Naive thymus-derived CD8-positive, alpha-beta T cell (primary cell): Measurements from ENCODE around the gene CHI3L2. TPM values are rescaled to one million over a fixed set of nuclear protein-coding genes. Genes with fewer than 3 reads are reported as not detected.
A peak's percentile ranks its signal among the peaks of the same experiment; 100 is the strongest.

Experiments
- ATAC-seq, 2 donors: fragments of 150-1000 bp; cut with Tn5 transposase in 1 of 2; sonication (Bioruptor Pico), chemical (Tn5 transposase) in 1 of 2; 1 replicate in 1 of 2; 2 replicates in 1 of 2; pipeline ENCODE4 v1.10.0; 2021; ENCODE audit warnings: mild to moderate bottlenecking in 2 of 2, moderate library complexity in 2 of 2
- POLR2A ChIA-PET: fragments of 350-600 bp; sonication (Branson Sonifier 250); formaldehyde crosslinking; loops from one replicate; lab custom pipeline; 2021; ENCODE audit warnings: antibody characterized with exemption; lab: Charles Lee
- DNase-seq, 10 donors: peaks; one replicate each; pipeline versions ENCODE4 v3.0.0 to v3.0.0-alpha.2; 2020 to 2022
- H3K27ac Mint-ChIP-seq, 10 donors: one replicate each; pipeline ENCODE4 v1.8.0; 2020 to 2022; ENCODE audit warnings: mild to moderate bottlenecking in 10 of 10, mixed read lengths in 10 of 10, moderate library complexity in 4 of 10, inconsistent platforms in 1 of 10
- H3K27me3 Mint-ChIP-seq, 5 donors: one replicate each; pipeline ENCODE4 v1.8.0; 2021 to 2022; ENCODE audit warnings: mixed read lengths in 5 of 5
- H3K36me3 Mint-ChIP-seq, 3 donors: one replicate each; pipeline ENCODE4 v1.8.0; 2020 to 2022; ENCODE audit warnings: mixed read lengths in 3 of 3, mild to moderate bottlenecking in 2 of 3, inconsistent platforms in 1 of 3
- H3K4me1 Mint-ChIP-seq, 4 donors: one replicate each; pipeline ENCODE4 v1.8.0; 2021 to 2022; ENCODE audit warnings: mixed read lengths in 4 of 4
- H3K4me3 Mint-ChIP-seq, 10 donors: one replicate each; pipeline ENCODE4 v1.8.0; 2020 to 2022; ENCODE audit warnings: mild to moderate bottlenecking in 10 of 10, mixed read lengths in 10 of 10, moderate library complexity in 6 of 10, inconsistent platforms in 1 of 10
- H3K9me3 Mint-ChIP-seq, 9 donors: one replicate each; pipeline ENCODE4 v1.8.0; 2020 to 2022; ENCODE audit warnings: mixed read lengths in 9 of 9, mild to moderate bottlenecking in 3 of 9, inconsistent platforms in 1 of 9, moderate library complexity in 1 of 9
- polyA plus RNA-seq, 3 donors: library from polyadenylated mRNA; unstranded; fragments of 300-500 nt; fragmentation: Illumina TruSeq; gene quantifications; one replicate each; pipeline ENCODE4 v1.2.3, GENCODE V29; 2021
- total RNA-seq, 8 experiments: library from RNA in 2 of 8; stranded (reverse) in 2 of 8; gene quantifications; one replicate each; pipeline ENCODE4 v1.2.3 and lab custom pipeline; 2021 to 2026

Gene CHI3L2
- total and polyA plus RNA-seq, 5 experiments from 2014 or later = 5.7 to 69.0 (median 45.4) TPM

GRCh38 chr1:111202707-111203623, 24.5 kb upstream of the CHI3L2 start:
- no peaks in the 10 kb centered on the region for H3K27me3 Mint-ChIP-seq
- no peaks in the 10 kb centered on the region for H3K9me3 Mint-ChIP-seq
- peak overlapping the region; percentile 96 to 100 (median 99) for H3K4me3 Mint-ChIP-seq
- POLR2A ChIA-PET = interaction anchor here (0.6 to 20.0 kb wide), 8 partner anchors 7 to 453 kb away, joined by 3 to 1200 read pairs (median 6); partner anchors contain the start of genes CEPT1, CHI3L2 and DRAM2
- no peak for ATAC-seq
- H3K4me1 Mint-ChIP-seq = peaks cover 29 to 86% (median 64%) of the 10 kb centered on the region in 4 donors
- peak overlapping the region; percentile 89 to 99 (median 96) for H3K27ac Mint-ChIP-seq
- peaks cover 19 to 25% (median 22%) of the 10 kb centered on the region in 3 donors for H3K36me3 Mint-ChIP-seq
- DNase-seq = no peak

- Mint-ChIP-seq H3K27me3 (no peaks in the 10 kb centered on the region), H3K27ac (peak overlapping the region; percentile 89 to 99 (median 96)), H3K9me3 (no peaks in the 10 kb centered on the region), H3K36me3 (peaks cover 12 to 17% (median 14%) of the 10 kb centered on the region in 3 donors), H3K4me3 (peak overlapping the region; percentile 83 to 100 (median 99)), H3K4me1 (peaks cover 33 to 85% (median 71%) of the 10 kb centered on the region in 4 donors)
- POLR2A ChIA-PET = interaction anchor here (0.6 to 20.0 kb wide), 9 partner anchors 8 to 570 kb away, joined by 3 to 1200 read pairs (median 4); partner anchors contain the start of genes CEPT1, CHI3L2 and DRAM2
- ATAC-seq = peak; percentile 58 to 71
- peak; percentile 65 to 93 (median 82) for DNase-seq
Measured at GRCh38 chr1:111203681-111204200, 23.8 kb upstream of the CHI3L2 start.

DNA sequence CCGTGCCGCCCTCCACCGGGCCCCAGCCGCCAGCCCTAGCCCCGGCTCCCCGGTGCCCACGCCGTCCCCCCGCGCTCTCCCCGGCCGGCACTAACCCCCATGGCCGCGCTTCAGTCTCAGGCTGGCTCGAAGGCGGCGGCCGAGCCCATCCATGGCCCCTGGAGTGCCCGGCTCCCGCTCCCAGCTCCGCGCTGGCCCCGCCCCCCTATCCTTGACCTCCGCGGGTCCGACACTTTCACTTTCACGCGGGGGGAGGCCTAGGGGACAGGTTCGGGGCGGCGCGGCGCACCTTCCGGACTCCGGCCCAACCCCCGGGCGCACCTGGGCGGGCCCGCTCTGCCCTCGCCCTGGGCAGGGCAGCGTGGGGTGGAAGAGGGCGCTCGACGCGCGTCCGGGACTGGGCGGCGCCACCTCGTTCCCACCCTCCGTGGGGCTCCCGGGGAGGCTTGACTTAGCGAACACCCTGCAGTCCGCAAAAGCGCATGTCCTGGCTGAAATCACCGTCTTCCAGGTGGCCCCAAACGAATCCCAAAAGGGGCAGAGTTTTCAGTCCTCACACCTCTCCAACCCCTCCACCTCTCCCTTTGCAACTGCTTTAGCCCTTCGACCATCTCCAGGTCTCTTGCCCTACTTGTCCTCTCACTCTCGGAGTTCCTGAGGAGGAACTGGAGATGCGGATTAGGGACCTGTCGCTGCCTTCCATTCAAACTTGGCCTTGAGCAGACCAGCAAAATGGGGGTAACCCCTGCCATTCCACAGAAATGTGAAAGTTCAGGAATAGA, 23.1 kb upstream of the CHI3L2 start:
- peak; percentile 61 to 88 (median 74) for DNase-seq
- H3K4me1 Mint-ChIP-seq = peaks cover 35 to 89% (median 77%) of the 10 kb centered on the region in 4 donors
- peaks cover 5 to 12% (median 11%) of the 10 kb centered on the region in 3 donors for H3K36me3 Mint-ChIP-seq
- H3K4me3 Mint-ChIP-seq = peak overlapping the region; percentile 83 to 100 (median 99)
- peak; percentile 70 to 80 for ATAC-seq
- H3K9me3 Mint-ChIP-seq = no peaks in the 10 kb centered on the region
- H3K27ac Mint-ChIP-seq = peak overlapping the region; percentile 89 to 99 (median 96)
- POLR2A ChIA-PET = interaction anchor here (0.6 to 20.0 kb wide), 9 partner anchors 9 to 569 kb away, joined by 3 to 1200 read pairs (median 4); partner anchors contain the start of genes CEPT1, CHI3L2 and DRAM2
- H3K27me3 Mint-ChIP-seq = no peaks in the 10 kb centered on the region

DNA sequence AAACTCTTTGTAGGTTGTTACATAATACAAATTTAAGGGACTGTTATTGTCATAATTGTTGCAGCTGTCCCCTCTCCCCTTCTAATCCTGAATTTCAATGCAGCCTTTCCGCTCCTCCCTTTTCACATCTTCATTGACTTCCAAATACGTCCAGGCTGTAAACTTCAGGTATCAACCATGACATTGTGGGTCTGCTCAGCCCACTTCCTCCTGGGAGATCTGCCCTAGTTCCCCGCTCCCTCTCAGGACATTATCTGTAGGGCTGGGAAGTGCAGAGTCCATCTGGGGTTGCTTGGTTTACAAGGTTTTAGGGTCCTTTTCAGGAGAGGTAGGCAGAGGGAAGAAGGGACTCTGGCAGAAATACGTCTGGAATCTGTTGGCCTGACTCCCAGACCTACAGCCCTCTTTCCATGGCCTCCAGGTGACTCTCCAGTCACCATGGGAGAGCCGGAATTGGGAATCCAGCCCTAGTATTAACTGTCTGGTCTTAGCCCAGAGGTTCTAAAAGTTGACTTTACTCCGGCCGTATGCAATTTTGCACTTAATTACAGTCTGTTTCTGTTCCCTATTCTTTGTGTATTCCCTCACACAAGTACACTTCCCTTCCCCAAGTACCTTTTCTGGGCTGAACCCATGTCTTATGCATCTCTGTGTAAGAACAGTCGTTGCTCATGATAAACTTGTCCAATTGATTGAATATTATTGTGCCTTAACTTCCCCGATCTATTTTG, 22.4 kb upstream of the CHI3L2 start:
- Mint-ChIP-seq H3K27ac (peak overlapping the region; percentile 89 to 97 (median 96)), H3K27me3 (no peaks in the 10 kb centered on the region), H3K4me3 (peak overlapping the region; percentile 83 to 100 (median 98)), H3K9me3 (no peaks in the 10 kb centered on the region), H3K4me1 (peaks cover 38 to 89% (median 82%) of the 10 kb centered on the region in 4 donors), H3K36me3 (peaks cover 0 to 5% (median 4%) of the 10 kb centered on the region in 3 donors)
- DNase-seq = no peak
- no peak for ATAC-seq
- POLR2A ChIA-PET = interaction anchor here (1.3 to 20.0 kb wide), 3 partner anchors 15 to 272 kb away, joined by 4 to 1200 read pairs (median 221); partner anchors contain the start of gene CHI3L2

GRCh38 chr1:111205714-111206050, 21.8 kb upstream of the CHI3L2 start:
- peak overlapping the region in 9 of 10 donors; percentile 44 to 99 (median 96) for H3K4me3 Mint-ChIP-seq
- H3K27ac Mint-ChIP-seq = peak overlapping the region; percentile 89 to 97 (median 96)
- H3K27me3 Mint-ChIP-seq = no peaks in the 10 kb centered on the region
- no peaks in the 10 kb centered on the region for H3K9me3 Mint-ChIP-seq
- DNase-seq (no peak), ATAC-seq (no peak)
- POLR2A ChIA-PET = interaction anchor here (1.0 to 1.7 kb wide), 2 partner anchors 10 to 11 kb away, joined by 4 to 13 read pairs; no protein-coding TSS in a partner anchor
- no peaks in the 10 kb centered on the region for H3K36me3 Mint-ChIP-seq
- H3K4me1 Mint-ChIP-seq = peaks cover 39 to 89% (median 84%) of the 10 kb centered on the region in 4 donors

- ATAC-seq = no peak
- no peak for DNase-seq
- Mint-ChIP-seq H3K4me3 (no peak overlapping the region), H3K27me3 (no peaks in the 10 kb centered on the region), H3K36me3 (no peaks in the 10 kb centered on the region), H3K4me1 (peaks cover 43 to 88% (median 83%) of the 10 kb centered on the region in 4 donors), H3K9me3 (no peaks in the 10 kb centered on the region), H3K27ac (peak overlapping the region in 8 of 10 donors; percentile 6 to 97 (median 24))
- POLR2A ChIA-PET = interaction anchor here (0.6 to 23.4 kb wide), 3 partner anchors 9 to 14 kb away, joined by 3 to 1200 read pairs (median 4); partner anchors contain the start of gene DENND2D
Measured at GRCh38 chr1:111208921-111209320, 18.6 kb upstream of the CHI3L2 start.

DNA sequence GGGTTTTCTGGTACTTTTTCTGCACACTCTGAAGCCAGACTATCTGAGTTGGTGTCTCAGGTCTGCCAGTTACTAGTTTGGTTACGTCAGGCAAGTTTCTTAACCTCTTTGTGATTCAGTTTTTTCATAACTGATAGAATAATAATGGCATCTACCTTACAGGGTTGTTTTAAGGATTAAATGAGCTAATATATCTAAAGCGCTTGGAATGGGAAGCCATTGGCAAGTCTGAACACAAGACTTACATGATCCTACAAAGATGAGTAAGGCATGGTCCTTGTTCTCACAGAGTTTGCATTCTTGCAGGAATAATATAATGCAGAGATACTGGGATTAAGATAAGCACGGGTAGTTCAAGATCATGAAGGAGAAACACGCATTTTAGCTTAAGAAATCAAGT, 17.9 kb upstream of the CHI3L2 start:
- Mint-ChIP-seq H3K27ac (peak overlapping the region in 6 of 10 donors; percentile 14 to 97 (median 44)), H3K36me3 (no peaks in the 10 kb centered on the region), H3K9me3 (no peaks in the 10 kb centered on the region), H3K4me3 (no peak overlapping the region), H3K27me3 (no peaks in the 10 kb centered on the region), H3K4me1 (peaks cover 47 to 93% (median 89%) of the 10 kb centered on the region in 4 donors)
- ATAC-seq (no peak), DNase-seq (no peak)
- POLR2A ChIA-PET = interaction anchor here (1.4 to 23.4 kb wide), 2 partner anchors 11 to 14 kb away, joined by 4 to 1200 read pairs; partner anchors contain the start of gene DENND2D

GRCh38 chr1:111211921-111212320, 15.6 kb upstream of the CHI3L2 start:
- no peak for ATAC-seq
- Mint-ChIP-seq H3K4me3 (no peak overlapping the region), H3K9me3 (no peaks in the 10 kb centered on the region), H3K27ac (peak overlapping the region in 5 of 10 donors; percentile 13 to 99 (median 23)), H3K4me1 (peaks cover 50 to 94% (median 89%) of the 10 kb centered on the region in 4 donors), H3K27me3 (peaks cover 0 to 3% (median 0%) of the 10 kb centered on the region in 5 donors), H3K36me3 (no peaks in the 10 kb centered on the region)
- DNase-seq = no peak
- POLR2A ChIA-PET = interaction anchor here (23.4 kb wide), 1 partner anchor 17 kb away, joined by 1200 read pairs; the partner anchor contains the start of gene DENND2D

DNA sequence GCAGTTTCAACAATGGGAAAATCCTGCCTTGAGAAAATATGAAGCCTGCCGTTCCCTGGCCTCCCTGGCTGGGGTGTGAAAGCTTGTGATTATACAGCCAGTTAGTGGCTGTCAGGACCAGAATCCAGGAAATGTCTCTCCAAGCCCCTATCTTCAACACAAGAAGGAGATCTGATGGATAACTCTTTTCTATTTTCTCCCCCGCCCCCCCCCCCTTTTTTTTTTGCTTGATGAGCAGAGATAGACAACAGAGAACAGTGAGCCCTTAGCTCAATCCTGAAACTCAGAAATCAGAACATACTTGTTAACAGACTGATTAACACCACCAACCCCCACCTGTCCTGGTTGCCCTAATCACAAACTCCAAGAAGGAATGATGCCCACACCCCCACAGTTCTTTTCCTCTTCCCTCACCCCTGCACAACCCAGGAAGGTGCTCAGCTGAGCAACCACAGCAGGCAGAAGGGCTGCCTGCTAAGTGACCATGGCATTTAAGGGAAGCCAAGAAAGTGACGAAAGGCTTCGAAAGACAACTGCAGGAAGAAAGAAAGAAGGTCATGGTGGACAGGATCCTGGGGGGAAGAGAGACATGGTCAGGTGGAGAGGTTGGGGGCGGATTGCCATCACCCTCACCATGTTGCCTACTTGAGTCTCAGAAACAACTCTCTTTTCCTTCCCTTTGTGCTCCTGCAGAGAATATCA, 14.7 kb upstream of the CHI3L2 start:
- DNase-seq (no peak), ATAC-seq (no peak)
- Mint-ChIP-seq H3K9me3 (peaks cover 0 to 3% (median 0%) of the 10 kb centered on the region in 9 donors), H3K4me1 (peaks cover 54 to 94% (median 89%) of the 10 kb centered on the region in 4 donors), H3K36me3 (no peaks in the 10 kb centered on the region), H3K27me3 (peaks cover 0 to 3% (median 0%) of the 10 kb centered on the region in 5 donors), H3K4me3 (peak overlapping the region in 9 of 10 donors; percentile 44 to 95 (median 81)), H3K27ac (peak overlapping the region; percentile 76 to 99 (median 96))
- POLR2A ChIA-PET = interaction anchor here (0.6 to 23.4 kb wide), 3 partner anchors 9 to 17 kb away, joined by 3 to 1200 read pairs (median 3); partner anchors contain the start of gene DENND2D

DNA sequence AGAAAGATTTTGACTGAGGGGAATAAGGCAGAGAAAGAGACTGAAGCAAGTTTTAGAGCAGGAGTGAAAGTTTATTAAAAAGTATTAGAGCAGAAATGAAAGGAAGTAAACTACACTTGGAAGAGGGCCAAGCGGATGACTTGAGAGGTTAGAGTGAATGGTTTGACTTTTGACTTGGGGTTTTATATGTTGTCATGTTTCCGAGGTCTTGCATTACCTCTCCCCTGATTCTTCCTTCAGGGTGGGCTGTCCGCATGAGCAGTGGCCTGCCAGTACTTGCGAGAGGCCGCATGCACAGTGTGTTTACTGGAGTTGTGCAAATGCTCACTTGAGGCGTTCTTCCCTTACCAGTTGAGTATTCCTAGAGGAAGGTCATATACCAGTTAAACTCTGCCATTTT, 14.1 kb upstream of the CHI3L2 start:
- Mint-ChIP-seq H3K9me3 (peaks cover 0 to 9% (median 0%) of the 10 kb centered on the region in 9 donors), H3K27ac (peak overlapping the region; percentile 76 to 99 (median 96)), H3K4me1 (peaks cover 55 to 94% (median 89%) of the 10 kb centered on the region in 4 donors), H3K27me3 (peaks cover 0 to 3% (median 0%) of the 10 kb centered on the region in 5 donors), H3K4me3 (peak overlapping the region; percentile 44 to 95 (median 78)), H3K36me3 (no peaks in the 10 kb centered on the region)
- DNase-seq (peak in 1 of 10 donors; percentile 48), ATAC-seq (no peak)
- POLR2A ChIA-PET = interaction anchor here (1.3 to 23.4 kb wide), 2 partner anchors 18 to 30 kb away, joined by 8 to 1200 read pairs; partner anchors contain the start of gene DENND2D
